Astrocyte (in vitro differentiated cells and primary cell): ENCODE results near the gene RGL2. TPM values are rescaled to one million over a fixed set of nuclear protein-coding genes. Genes with fewer than 3 reads are reported as not detected.

Experiments used
- DNase-seq: peaks from one replicate; pipeline ENCODE4 v3.0.0-alpha.2; 2010; ENCODE audit warnings: low read depth
- FAIRE-seq: peaks from 2 replicates; lab custom pipeline; 2011; peaks lifted over from hg19 to GRCh38; lab: Jason Lieb, UNC
- H2AFZ ChIP-seq: 2 replicates; pipeline ENCODE4 v1.6.0; 2012; ENCODE audit warnings: low read depth, low read length, inconsistent platforms
- H3K27ac ChIP-seq: 2 replicates; pipeline ENCODE4 v1.5.1; 2011; ENCODE audit warnings: low read depth, low read length, inconsistent platforms
- H3K27me3 ChIP-seq: 2 replicates; pipeline ENCODE4 v1.6.0; 2011; ENCODE audit warnings: low read length, inconsistent platforms; ENCODE audit not compliant: insufficient read depth
- H3K36me3 ChIP-seq: 2 replicates; pipeline ENCODE4 v1.5.1; 2011; ENCODE audit warnings: low read length, inconsistent platforms; ENCODE audit not compliant: insufficient read depth
- H3K4me1 ChIP-seq: 2 replicates; pipeline ENCODE4 v1.5.1; 2011; ENCODE audit warnings: low read length, inconsistent platforms; ENCODE audit not compliant: insufficient read depth
- H3K4me2 ChIP-seq: 2 replicates; pipeline ENCODE4 v1.6.0; 2012; ENCODE audit warnings: low read length, inconsistent platforms
- H3K4me3 ChIP-seq: 2 replicates; pipeline ENCODE4 v1.5.1; 2011; ENCODE audit warnings: low read depth, mild to moderate bottlenecking, low read length, inconsistent platforms; ENCODE audit not compliant: insufficient read depth
- H3K79me2 ChIP-seq: 2 replicates; pipeline ENCODE4 v1.6.0; 2012; ENCODE audit warnings: mild to moderate bottlenecking, low read length, inconsistent platforms; ENCODE audit not compliant: insufficient read depth
- H3K9ac ChIP-seq: 2 replicates; pipeline ENCODE4 v1.6.0; 2012; ENCODE audit warnings: mild to moderate bottlenecking, low read length, inconsistent platforms
- H3K9me3 ChIP-seq: 2 replicates; pipeline ENCODE4 v1.5.1; 2012; ENCODE audit warnings: low read depth, mild to moderate bottlenecking, low read length, inconsistent platforms; ENCODE audit not compliant: insufficient read depth
- H4K20me1 ChIP-seq: 2 replicates; pipeline ENCODE4 v1.6.0; 2012; ENCODE audit warnings: low read length, inconsistent platforms; ENCODE audit not compliant: insufficient read depth
- H3K27ac Mint-ChIP-seq: one replicate; pipeline ENCODE4 v1.8.0; 2021; ENCODE audit warnings: mild to moderate bottlenecking, mixed read lengths; ENCODE audit not compliant: unreplicated experiment
- H3K27me3 Mint-ChIP-seq: one replicate; pipeline ENCODE4 v1.8.0; 2021; ENCODE audit warnings: low read depth, mixed read lengths; ENCODE audit not compliant: unreplicated experiment
- H3K36me3 Mint-ChIP-seq: one replicate; pipeline ENCODE4 v1.8.0; 2021; ENCODE audit warnings: low read depth, mixed read lengths; ENCODE audit not compliant: unreplicated experiment
- H3K4me1 Mint-ChIP-seq: one replicate; pipeline ENCODE4 v1.8.0; 2021; ENCODE audit warnings: low read depth, mixed read lengths; ENCODE audit not compliant: unreplicated experiment
- H3K4me3 Mint-ChIP-seq: one replicate; pipeline ENCODE4 v1.8.0; 2021; ENCODE audit warnings: mild to moderate bottlenecking, moderate library complexity, mixed read lengths; ENCODE audit not compliant: unreplicated experiment
- H3K9me3 Mint-ChIP-seq: one replicate; pipeline ENCODE4 v1.8.0; 2021; ENCODE audit warnings: mild to moderate bottlenecking, mixed read lengths; ENCODE audit not compliant: unreplicated experiment
- EZH2 ChIP-seq: IDR thresholded peaks from 2 replicates; pipeline ENCODE4 v1.6.1; 2012; ENCODE audit warnings: mild to moderate bottlenecking, low read length, inconsistent platforms; ENCODE audit not compliant: insufficient read depth
- total RNA-seq: library from RNA; stranded (reverse); gene quantifications from 2 replicates; pipeline ENCODE4 v1.2.1, GENCODE V29; 2021
- TF ChIP-seq, protein P1 (sequence below): IDR thresholded peaks from 2 replicates; pipeline ENCODE4 v1.5.1; 2011; ENCODE audit warnings: low read depth, mild to moderate bottlenecking, inconsistent platforms, low read length, moderate library complexity; ENCODE audit not compliant: insufficient read depth

RGL2 gene
- total RNA-seq, 1 donor from 2014 or later, result 36.5 TPM

GRCh38 chr6:33339193-33339592 is 40.5 kb upstream of the RGL2 start:
- no peak overlapping the region for H3K4me2 ChIP-seq
- H2AFZ ChIP-seq, result no peak overlapping the region
- FAIRE-seq (no peak), DNase-seq (no peak)
- no peak overlapping the region for H3K27ac ChIP-seq
- no peak overlapping the region for H3K4me3 ChIP-seq
- no peaks in the 10 kb centered on the region for H3K4me1 ChIP-seq
- no peak overlapping the region for H3K4me3 Mint-ChIP-seq
- no peak for TF ChIP-seq EZH2
- no peaks in the 10 kb centered on the region for H3K36me3 Mint-ChIP-seq
- H3K4me1 Mint-ChIP-seq, result no peaks in the 10 kb centered on the region
- H3K9me3 ChIP-seq, result no peaks in the 10 kb centered on the region
- no peaks in the 10 kb centered on the region for H3K9me3 Mint-ChIP-seq
- no peaks in the 10 kb centered on the region for H3K79me2 ChIP-seq
- H4K20me1 ChIP-seq, result no peaks in the 10 kb centered on the region
- H3K27me3 ChIP-seq, result no peaks in the 10 kb centered on the region
- no peak overlapping the region for H3K27ac Mint-ChIP-seq
- H3K9ac ChIP-seq, result no peak overlapping the region
- peaks cover 18% of the 10 kb centered on the region for H3K27me3 Mint-ChIP-seq
- no peaks in the 10 kb centered on the region for H3K36me3 ChIP-seq

DNA sequence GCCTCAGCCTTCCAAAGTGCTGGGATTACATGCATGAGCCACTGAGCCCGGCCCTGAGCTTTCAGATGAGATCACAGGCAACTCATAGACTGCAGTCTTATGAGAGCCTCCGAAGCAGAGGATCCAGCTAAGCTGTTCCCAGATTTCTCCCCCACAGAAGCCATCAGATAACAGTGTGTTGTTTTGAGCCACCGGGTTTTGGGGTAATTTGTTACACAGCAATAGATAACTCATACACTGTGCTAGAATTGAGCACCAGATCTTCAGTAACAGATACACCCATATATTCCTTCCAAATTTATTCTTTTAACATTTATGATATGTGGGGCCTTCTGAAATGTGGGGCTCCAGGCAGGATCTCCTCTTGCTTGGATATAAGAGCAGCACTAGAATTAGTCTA is 37.8 kb upstream of the RGL2 start:
- H3K9me3 ChIP-seq, result no peaks in the 10 kb centered on the region
- DNase-seq, result no peak
- no peak overlapping the region for H3K27ac Mint-ChIP-seq
- no peaks in the 10 kb centered on the region for H3K36me3 Mint-ChIP-seq
- no peak overlapping the region for H2AFZ ChIP-seq
- no peak overlapping the region for H3K4me3 Mint-ChIP-seq
- no peaks in the 10 kb centered on the region for H3K27me3 ChIP-seq
- H3K4me1 ChIP-seq, result no peaks in the 10 kb centered on the region
- no peaks in the 10 kb centered on the region for H4K20me1 ChIP-seq
- H3K9ac ChIP-seq, result no peak overlapping the region
- no peak for FAIRE-seq
- H3K79me2 ChIP-seq, result no peaks in the 10 kb centered on the region
- H3K4me2 ChIP-seq, result no peak overlapping the region
- no peaks in the 10 kb centered on the region for H3K36me3 ChIP-seq
- H3K9me3 Mint-ChIP-seq, result no peaks in the 10 kb centered on the region
- H3K27ac ChIP-seq, result no peak overlapping the region
- no peak for TF ChIP-seq EZH2
- TF ChIP-seq, protein P1, sequence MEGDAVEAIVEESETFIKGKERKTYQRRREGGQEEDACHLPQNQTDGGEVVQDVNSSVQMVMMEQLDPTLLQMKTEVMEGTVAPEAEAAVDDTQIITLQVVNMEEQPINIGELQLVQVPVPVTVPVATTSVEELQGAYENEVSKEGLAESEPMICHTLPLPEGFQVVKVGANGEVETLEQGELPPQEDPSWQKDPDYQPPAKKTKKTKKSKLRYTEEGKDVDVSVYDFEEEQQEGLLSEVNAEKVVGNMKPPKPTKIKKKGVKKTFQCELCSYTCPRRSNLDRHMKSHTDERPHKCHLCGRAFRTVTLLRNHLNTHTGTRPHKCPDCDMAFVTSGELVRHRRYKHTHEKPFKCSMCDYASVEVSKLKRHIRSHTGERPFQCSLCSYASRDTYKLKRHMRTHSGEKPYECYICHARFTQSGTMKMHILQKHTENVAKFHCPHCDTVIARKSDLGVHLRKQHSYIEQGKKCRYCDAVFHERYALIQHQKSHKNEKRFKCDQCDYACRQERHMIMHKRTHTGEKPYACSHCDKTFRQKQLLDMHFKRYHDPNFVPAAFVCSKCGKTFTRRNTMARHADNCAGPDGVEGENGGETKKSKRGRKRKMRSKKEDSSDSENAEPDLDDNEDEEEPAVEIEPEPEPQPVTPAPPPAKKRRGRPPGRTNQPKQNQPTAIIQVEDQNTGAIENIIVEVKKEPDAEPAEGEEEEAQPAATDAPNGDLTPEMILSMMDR, result no peak
- no peak overlapping the region for H3K4me3 ChIP-seq
- peaks cover 18% of the 10 kb centered on the region for H3K27me3 Mint-ChIP-seq
- no peaks in the 10 kb centered on the region for H3K4me1 Mint-ChIP-seq

- no peak overlapping the region for H2AFZ ChIP-seq
- no peaks in the 10 kb centered on the region for H3K9me3 ChIP-seq
- H3K36me3 ChIP-seq, result no peaks in the 10 kb centered on the region
- H3K79me2 ChIP-seq, result no peaks in the 10 kb centered on the region
- H3K27me3 Mint-ChIP-seq, result peaks cover 18% of the 10 kb centered on the region
- no peak overlapping the region for H3K4me3 ChIP-seq
- TF ChIP-seq EZH2, result no peak
- TF ChIP-seq, protein P1, result no peak
- no peak overlapping the region for H3K9ac ChIP-seq
- no peaks in the 10 kb centered on the region for H3K9me3 Mint-ChIP-seq
- no peak overlapping the region for H3K4me3 Mint-ChIP-seq
- no peaks in the 10 kb centered on the region for H3K4me1 Mint-ChIP-seq
- no peaks in the 10 kb centered on the region for H3K4me1 ChIP-seq
- no peak overlapping the region for H3K27ac ChIP-seq
- no peaks in the 10 kb centered on the region for H3K36me3 Mint-ChIP-seq
- H3K27ac Mint-ChIP-seq, result no peak overlapping the region
- no peak overlapping the region for H3K4me2 ChIP-seq
- no peaks in the 10 kb centered on the region for H3K27me3 ChIP-seq
- no peaks in the 10 kb centered on the region for H4K20me1 ChIP-seq
- DNase-seq, result no peak
- FAIRE-seq, result no peak
These were observed 37.2 kb upstream of the RGL2 start for GRCh38 chr6:33335916-33336315.
